HCT116 (cell line): ENCODE results near the gene TMEM269. TPM values are rescaled to one million over a fixed set of nuclear protein-coding genes. Genes with fewer than 3 reads are reported as not detected.

Experiments
- ATAC-seq: fragments of 200-7000 bp; cut with Tn5 transposase; 2 replicates; pipeline ENCODE4 v1.9.1; 2020; ENCODE audit warnings: mild to moderate bottlenecking, moderate library complexity
- BruUV-seq: library from RNA; stranded (reverse); fragments of 400-500 nt; replicated peaks from 2 replicates; lab custom pipeline; 2021; lab: Mats Ljungman, UMichigan
- CTCF ChIA-PET: fragments of 300-600 bp; sonication (Branson Sonifier 250); formaldehyde crosslinking; loops from one replicate; lab custom pipeline; 2021; ENCODE audit warnings: antibody characterized with exemption; lab: Charles Lee
- POLR2A ChIA-PET: fragments of 300-600, 350-600 bp; sonication (Branson Sonifier 250); formaldehyde crosslinking; loops from one replicate; lab custom pipeline; 2021; ENCODE audit warnings: antibody characterized with exemption; lab: Charles Lee
- RAD21 ChIA-PET, 2 experiments: fragments of 300-600 bp; sonication (Branson Sonifier 250); formaldehyde crosslinking; loops; one replicate each; lab custom pipeline; 2023; ENCODE audit warnings: low total read pairs in 2 of 2; ENCODE audit not compliant: uncharacterized antibody in 2 of 2, unreplicated experiment in 2 of 2, low non-redundant PET in 1 of 2; lab: Charles Lee
- DNase-seq: peaks from one replicate; pipeline ENCODE4 v3.0.0-alpha.2; 2010; ENCODE audit warnings: low read depth, low spot score
- H2AFZ ChIP-seq: fragments of 200-600 bp; shearing (Covaris generic), sonication (generic); 2 replicates; pipeline ENCODE4 v1.6.1; 2017; ENCODE audit warnings: low read depth, mixed run types, mixed read lengths, antibody characterized with exemption, low read length; ENCODE audit not compliant: poor library complexity, severe bottlenecking
- H3K27ac ChIP-seq: 2 replicates; pipeline ENCODE4 v1.5.1; 2012; ENCODE audit warnings: low read depth, low read length
- H3K27me3 ChIP-seq: fragments of 200-600 bp; sonication (generic); 2 replicates; pipeline ENCODE4 v1.6.1; 2016; ENCODE audit warnings: mixed run types, low read length, mixed read lengths; ENCODE audit not compliant: insufficient read depth
- H3K36me3 ChIP-seq, 2 experiments: fragments of 200-500 bp in 1 of 2; fragments of 200-600 bp in 1 of 2; sonication (Bioruptor generic) in 1 of 2; sonication (generic) in 1 of 2; 2 replicates each; pipeline versions ENCODE4 v1.5.1 to v1.6.1; 2014 to 2016; ENCODE audit warnings: low read length in 2 of 2, inconsistent platforms in 1 of 2, mixed read lengths in 1 of 2, mixed run types in 1 of 2; ENCODE audit not compliant: insufficient read depth in 2 of 2, control insufficient read depth in 1 of 2
- H3K4me1 ChIP-seq, 2 experiments: fragments of 200-600 bp in 1 of 2; sonication (generic) in 1 of 2; 2 replicates each; pipeline versions ENCODE4 v1.5.1 to v1.6.1; 2012 to 2017; ENCODE audit warnings: low read length in 2 of 2, inconsistent platforms in 1 of 2, mild to moderate bottlenecking in 1 of 2, mixed read lengths in 1 of 2, mixed run types in 1 of 2, moderate library complexity in 1 of 2; ENCODE audit not compliant: insufficient read depth in 2 of 2, control insufficient read depth in 1 of 2
- H3K4me2 ChIP-seq: fragments of 200-600 bp; sonication (generic); 2 replicates; pipeline ENCODE4 v1.6.1; 2017; ENCODE audit warnings: mixed run types, low read length, mixed read lengths
- H3K4me3 ChIP-seq, 2 experiments: fragments of 200-600 bp in 1 of 2; sonication (generic) in 1 of 2; replicated peaks in 1 of 2; 2 replicates each; pipeline ENCODE4 v1.5.1; 2011 to 2016; ENCODE audit warnings: low read length in 2 of 2, control low read depth in 1 of 2, low read depth in 1 of 2, mild to moderate bottlenecking in 1 of 2, mixed read lengths in 1 of 2, mixed run types in 1 of 2
- H3K79me2 ChIP-seq: fragments of 200-600 bp; sonication (generic); 2 replicates; pipeline ENCODE4 v1.6.1; 2017; ENCODE audit warnings: mild to moderate bottlenecking, mixed run types, low read length, moderate library complexity, mixed read lengths; ENCODE audit not compliant: insufficient read depth
- H3K9ac ChIP-seq: fragments of 200-600 bp; sonication (generic); 2 replicates; pipeline ENCODE4 v1.6.1; 2016; ENCODE audit warnings: low read length, mixed read lengths
- H3K9me2 ChIP-seq: fragments of 200-600 bp; sonication (generic), shearing (Covaris generic); 2 replicates; pipeline ENCODE4 v1.6.1; 2017; ENCODE audit warnings: mixed run types, mild to moderate bottlenecking, moderate library complexity; ENCODE audit not compliant: insufficient read depth
- H3K9me3 ChIP-seq, 2 experiments: fragments of 200-500 bp in 1 of 2; fragments of 200-600 bp in 1 of 2; sonication (Bioruptor generic) in 1 of 2; sonication (generic) in 1 of 2; 2 replicates each; pipeline ENCODE4 v1.6.1; 2014 to 2017; ENCODE audit warnings: low read length in 2 of 2, mixed read lengths in 2 of 2, inconsistent platforms in 1 of 2, low read depth in 1 of 2, mild to moderate bottlenecking in 1 of 2, mixed run types in 1 of 2, moderate library complexity in 1 of 2; ENCODE audit not compliant: control insufficient read depth in 1 of 2, insufficient read depth in 1 of 2
- H4K20me1 ChIP-seq: fragments of 200-600 bp; sonication (generic), shearing (Covaris generic); 2 replicates; pipeline ENCODE4 v1.6.1; 2017; ENCODE audit warnings: mixed run types, mild to moderate bottlenecking, moderate library complexity; ENCODE audit not compliant: insufficient read depth
- CBX3 ChIP-seq: IDR thresholded peaks from 2 replicates; pipeline ENCODE4 v1.6.1; 2012; ENCODE audit warnings: low read depth
- CEBPB ChIP-seq: IDR thresholded peaks from 2 replicates; pipeline ENCODE4 v1.6.1; 2012; ENCODE audit warnings: low read depth
- CTCF ChIP-seq, 3 experiments: fragments of 200-600 bp in 1 of 3; sonication (generic) in 1 of 3; IDR thresholded peaks in 2 of 3; conservative IDR thresholded peaks in 1 of 3; 2 replicates each; pipeline ENCODE4 v1.5.1; 2012 to 2017; ENCODE audit warnings: low read depth in 2 of 3, low read length in 2 of 3, antibody characterized with exemption in 1 of 3, borderline replicate concordance in 1 of 3, control low read depth in 1 of 3, mild to moderate bottlenecking in 1 of 3, mixed read lengths in 1 of 3, mixed run types in 1 of 3, moderate library complexity in 1 of 3; ENCODE audit not compliant: insufficient read depth in 1 of 3
- EGR1 ChIP-seq: IDR thresholded peaks from 2 replicates; pipeline ENCODE4 v1.6.1; 2012; ENCODE audit warnings: low read depth
- ELF1 ChIP-seq: IDR thresholded peaks from 2 replicates; pipeline ENCODE4 v1.6.1; 2012; ENCODE audit warnings: low read depth, borderline replicate concordance
- EZH2 ChIP-seq: fragments of 200-600 bp; sonication (generic); IDR thresholded peaks from 2 replicates; pipeline ENCODE4 v1.6.1; 2017; ENCODE audit warnings: antibody characterized with exemption, mixed run types
- EZH2phosphoT487 ChIP-seq: fragments of 200-600 bp; IDR thresholded peaks from 2 replicates; pipeline ENCODE4 v1.6.1; 2018; ENCODE audit warnings: antibody characterized with exemption, borderline replicate concordance
- FOSL1 ChIP-seq: IDR thresholded peaks from 2 replicates; pipeline ENCODE4 v1.6.1; 2012; ENCODE audit warnings: low read depth
- POLR2A ChIP-seq: IDR thresholded peaks from 2 replicates; pipeline ENCODE4 v1.7.0; 2011; ENCODE audit warnings: borderline replicate concordance; ENCODE audit not compliant: insufficient read depth, insufficient read length; ENCODE audit errors: extremely low read depth
- POLR2AphosphoS5 ChIP-seq: IDR thresholded peaks from 2 replicates; pipeline ENCODE4 v1.6.1; 2011; ENCODE audit warnings: mild to moderate bottlenecking, low read depth, low read length, moderate library complexity
- SIN3A ChIP-seq: IDR thresholded peaks from 2 replicates; pipeline ENCODE4 v1.6.1; 2012; ENCODE audit warnings: low read depth
- SRF ChIP-seq: IDR thresholded peaks from 2 replicates; pipeline ENCODE4 v1.6.1; 2012; ENCODE audit warnings: low read depth
- ZFX ChIP-seq: fragments of 450-650 bp; IDR thresholded peaks from 2 replicates; pipeline ENCODE4 v1.6.1; 2017
- ZNF274 ChIP-seq: fragments of 200-500 bp; sonication (Bioruptor generic); IDR thresholded peaks from 2 replicates; pipeline ENCODE4 v1.6.1; 2014; ENCODE audit warnings: mild to moderate bottlenecking, low read depth, low read length, inconsistent platforms
- intact Hi-C: fragments of 100-400 bp; cut with micrococcal nuclease; formaldehyde crosslinking; loops from 2 replicates; pipeline ENCODE4 v1.10.0; 2022
- total RNA-seq: library from RNA; stranded (reverse); gene quantifications from one replicate; pipeline ENCODE4 v1.2.1, GENCODE V29; 2021; ENCODE audit not compliant: unreplicated experiment
- TF ChIP-seq, protein P1 (sequence below): IDR thresholded peaks from 2 replicates; pipeline ENCODE4 v1.6.1; 2012
- TF ChIP-seq, protein P2 (sequence below): IDR thresholded peaks from 2 replicates; pipeline ENCODE4 v1.6.1; 2012; ENCODE audit warnings: low read depth

TMEM269 gene
- total RNA-seq, 1 experiment from 2014 or later = 0.34 TPM

GRCh38 chr1:42821690-42822089 is 36.9 kb downstream of the TMEM269 start:
- H3K27ac ChIP-seq = no peak overlapping the region
- no peaks in the 10 kb centered on the region for H3K9me2 ChIP-seq
- H3K79me2 ChIP-seq = no peaks in the 10 kb centered on the region
- BruUV-seq = no TSS peak
- ChIA-PET RAD21 (no interaction called here), POLR2A (interaction anchor here (0.6 to 1.1 kb wide), 3 partner anchors 10 to 25 kb away, joined by 3 to 5 read pairs (median 4); partner anchors contain the start of gene ZNF691), CTCF (interaction anchor here (0.7 kb wide), 1 partner anchor 25 kb away, joined by 3 read pairs; the partner anchor contains the start of gene ZNF691)
- DNase-seq = no peak
- TF ChIP-seq EGR1 (no peak), ZFX (no peak), CBX3 (no peak), SIN3A (no peak), CEBPB (no peak), FOSL1 (no peak), POLR2AphosphoS5 (no peak), EZH2 (no peak), SRF (no peak), ZNF274 (no peak), CTCF (IDR thresholded peaks at IDR 0.05 in 2 of 3, conservative IDR thresholded peaks at IDR 0.05 in 1 of 3; ENCODE audit: borderline replicate concordance in 1 of 3, insufficient read depth in 1 of 3, low read depth in 2 of 3, low read length in 2 of 3) (no peak), POLR2A (no peak), ELF1 (no peak), EZH2phosphoT487 (no peak)
- TF ChIP-seq, protein P1, sequence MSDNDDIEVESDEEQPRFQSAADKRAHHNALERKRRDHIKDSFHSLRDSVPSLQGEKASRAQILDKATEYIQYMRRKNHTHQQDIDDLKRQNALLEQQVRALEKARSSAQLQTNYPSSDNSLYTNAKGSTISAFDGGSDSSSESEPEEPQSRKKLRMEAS = no peak
- TF ChIP-seq, protein P2, sequence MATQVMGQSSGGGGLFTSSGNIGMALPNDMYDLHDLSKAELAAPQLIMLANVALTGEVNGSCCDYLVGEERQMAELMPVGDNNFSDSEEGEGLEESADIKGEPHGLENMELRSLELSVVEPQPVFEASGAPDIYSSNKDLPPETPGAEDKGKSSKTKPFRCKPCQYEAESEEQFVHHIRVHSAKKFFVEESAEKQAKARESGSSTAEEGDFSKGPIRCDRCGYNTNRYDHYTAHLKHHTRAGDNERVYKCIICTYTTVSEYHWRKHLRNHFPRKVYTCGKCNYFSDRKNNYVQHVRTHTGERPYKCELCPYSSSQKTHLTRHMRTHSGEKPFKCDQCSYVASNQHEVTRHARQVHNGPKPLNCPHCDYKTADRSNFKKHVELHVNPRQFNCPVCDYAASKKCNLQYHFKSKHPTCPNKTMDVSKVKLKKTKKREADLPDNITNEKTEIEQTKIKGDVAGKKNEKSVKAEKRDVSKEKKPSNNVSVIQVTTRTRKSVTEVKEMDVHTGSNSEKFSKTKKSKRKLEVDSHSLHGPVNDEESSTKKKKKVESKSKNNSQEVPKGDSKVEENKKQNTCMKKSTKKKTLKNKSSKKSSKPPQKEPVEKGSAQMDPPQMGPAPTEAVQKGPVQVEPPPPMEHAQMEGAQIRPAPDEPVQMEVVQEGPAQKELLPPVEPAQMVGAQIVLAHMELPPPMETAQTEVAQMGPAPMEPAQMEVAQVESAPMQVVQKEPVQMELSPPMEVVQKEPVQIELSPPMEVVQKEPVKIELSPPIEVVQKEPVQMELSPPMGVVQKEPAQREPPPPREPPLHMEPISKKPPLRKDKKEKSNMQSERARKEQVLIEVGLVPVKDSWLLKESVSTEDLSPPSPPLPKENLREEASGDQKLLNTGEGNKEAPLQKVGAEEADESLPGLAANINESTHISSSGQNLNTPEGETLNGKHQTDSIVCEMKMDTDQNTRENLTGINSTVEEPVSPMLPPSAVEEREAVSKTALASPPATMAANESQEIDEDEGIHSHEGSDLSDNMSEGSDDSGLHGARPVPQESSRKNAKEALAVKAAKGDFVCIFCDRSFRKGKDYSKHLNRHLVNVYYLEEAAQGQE = no peak
- no peaks in the 10 kb centered on the region for H4K20me1 ChIP-seq
- no peak overlapping the region for H3K4me3 ChIP-seq
- intact Hi-C loops = no loop called here
- no peak overlapping the region for H3K9ac ChIP-seq
- H2AFZ ChIP-seq = no peak overlapping the region
- no peak for ATAC-seq
- peaks cover 24 to 39% of the 10 kb centered on the region in 2 experiments for H3K4me1 ChIP-seq
- no peak overlapping the region for H3K4me2 ChIP-seq
- no peaks in the 10 kb centered on the region for H3K9me3 ChIP-seq
- no peaks in the 10 kb centered on the region for H3K36me3 ChIP-seq
- no peaks in the 10 kb centered on the region for H3K27me3 ChIP-seq
